Measurements from ENCODE around the gene DNAJC13. TPM values are rescaled to one million over a fixed set of nuclear protein-coding genes. Genes with fewer than 3 reads are reported as not detected.

The DNAJC13 gene
- total and polyA plus RNA-seq, 8 donors, result 6.5 to 197 (median 46.8) TPM

DNA sequence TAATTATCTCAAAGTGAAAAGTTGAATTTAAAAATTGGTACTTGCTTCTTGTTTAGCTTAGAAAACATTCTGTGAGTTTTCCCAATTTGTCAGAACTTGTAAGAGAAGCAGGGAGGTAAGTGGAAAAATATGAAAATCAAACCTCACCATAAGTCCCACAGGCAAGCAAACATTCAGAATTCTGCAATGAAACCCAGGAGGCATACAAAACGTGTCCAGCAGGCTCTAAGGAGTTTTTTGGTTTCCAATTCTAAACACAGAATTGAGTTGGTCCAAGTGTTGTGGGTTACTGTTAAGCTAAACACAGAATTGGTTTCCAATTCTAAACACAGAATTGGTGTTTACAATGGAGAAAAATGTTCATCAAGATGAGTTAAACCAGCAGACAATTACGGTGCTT lies 152.7 kb downstream of the DNAJC13 start:
- Histone ChIP-seq H3K27ac (no peak overlapping the region), H3K36me3 (peaks cover 0 to 22% (median 17%) of the 10 kb centered on the region in 4 donors), H3K4me1 (no peaks in the 10 kb centered on the region), H3K27me3 (no peaks in the 10 kb centered on the region), H3K9me3 (no peaks in the 10 kb centered on the region), H3K4me3 (no peak overlapping the region)
- 52 to 75% (median 61%) methylated on average over 2 of the region's 2 CpGs for WGBS, 5 donors
- intact Hi-C loops (cut with DNase I; ENCODE audit: low total_unique reads), result no loop called here
- no peak for DNase-seq
- TF ChIP-seq POLR2AphosphoS5 (IDR thresholded peaks at IDR 0.05) (no peak), EP300 (IDR thresholded peaks at IDR 0.05) (no peak), POLR2A (IDR thresholded peaks at IDR 0.05) (no peak), CTCF (IDR thresholded peaks at IDR 0.05) (no peak)

- Histone ChIP-seq H3K4me3 (no peak overlapping the region), H3K36me3 (peaks cover 0 to 53% (median 42%) of the 10 kb centered on the region in 4 donors), H3K27ac (no peak overlapping the region), H3K9me3 (no peaks in the 10 kb centered on the region), H3K4me1 (no peaks in the 10 kb centered on the region), H3K27me3 (no peaks in the 10 kb centered on the region)
- peak in 1 of 2 donors; percentile 49 for DNase-seq
- intact Hi-C loops (cut with DNase I; ENCODE audit: low total_unique reads), result no loop called here
- 75 to 94% (median 84%) methylated on average over 5 of the region's 5 CpGs for WGBS, 5 donors
- TF ChIP-seq POLR2A (IDR thresholded peaks at IDR 0.05) (no peak), CTCF (IDR thresholded peaks at IDR 0.05) (no peak), EP300 (IDR thresholded peaks at IDR 0.05) (no peak), POLR2AphosphoS5 (IDR thresholded peaks at IDR 0.05) (no peak)
Observed at GRCh38 chr3:132573797-132574211, 156.5 kb downstream of the DNAJC13 start.

DNA sequence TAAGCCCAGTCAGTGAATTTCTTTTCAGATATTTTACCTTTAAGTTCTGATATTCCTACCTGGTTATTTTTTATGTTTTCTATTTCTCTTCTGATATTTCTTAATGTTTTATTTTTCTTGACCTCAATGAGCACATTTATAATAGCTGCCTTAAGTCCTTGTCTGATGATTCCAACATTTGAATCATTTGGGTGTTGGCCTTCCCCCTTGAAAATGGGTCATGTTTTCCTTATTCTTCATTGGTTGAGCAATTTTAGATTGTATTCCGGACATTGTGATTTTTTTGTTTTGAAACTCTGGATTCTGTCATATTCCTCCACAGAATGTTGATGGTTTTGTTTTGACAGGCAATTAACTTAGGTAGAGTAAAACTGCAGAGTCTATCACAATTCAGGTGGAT lies 170.1 kb downstream of the DNAJC13 start:
- Histone ChIP-seq H3K4me3 (no peak overlapping the region), H3K4me1 (no peaks in the 10 kb centered on the region), H3K9me3 (no peaks in the 10 kb centered on the region), H3K27ac (no peak overlapping the region), H3K36me3 (peaks cover 0 to 8% (median 2%) of the 10 kb centered on the region in 4 donors), H3K27me3 (no peaks in the 10 kb centered on the region)
- TF ChIP-seq EP300 (IDR thresholded peaks at IDR 0.05), result no peak
- TF ChIP-seq POLR2A (IDR thresholded peaks at IDR 0.05), result no peak
- no peak for TF ChIP-seq POLR2AphosphoS5 (IDR thresholded peaks at IDR 0.05)
- no peak for TF ChIP-seq CTCF (IDR thresholded peaks at IDR 0.05)
- DNase-seq, result no peak
- WGBS, 5 donors, result 88 to 99% (median 98%) methylated on average over 1 of the region's 1 CpG
- intact Hi-C loops (cut with DNase I; ENCODE audit: low total_unique reads), result no loop called here

Other genes starting within 250 kb of the DNAJC13 start
- gene ACP3, start 100.1 kb upstream of the DNAJC13 start, total RNA-seq, result 10 to 100 TPM in 3 of 5 donors, 1 to 10 TPM in 1, not detected in 1; 3.5 to 56.6 (median 20.1) TPM
- 1 to 10 TPM in 2 of 3 donors, not detected in 1; 3.0 to 8.3 TPM for gene ACP3, start 100.1 kb upstream of the DNAJC13 start, polyA plus RNA-seq
- 10 to 100 TPM in 1 of 5 donors, 1 to 10 TPM in 3, under 1 TPM in 1; 0.58 to 16.7 (median 1.8) TPM for gene ACKR4, start 179.8 kb downstream of the DNAJC13 start, total RNA-seq
- gene ACKR4, start 179.8 kb downstream of the DNAJC13 start, polyA plus RNA-seq, result 1 to 10 TPM; 1.8 to 4.0 (median 3.5) TPM
- gene ACAD11, start 242.3 kb downstream of the DNAJC13 start, total RNA-seq, result 100 to 1,000 TPM in 1 of 5 donors, 10 to 100 TPM in 4; 17.5 to 137 (median 55.2) TPM
- gene ACAD11, start 242.3 kb downstream of the DNAJC13 start, polyA plus RNA-seq, result 10 to 100 TPM in 1 of 3 donors, 1 to 10 TPM in 2; 2.6 to 10.1 (median 5.2) TPM
- gene UBA5, start 242.8 kb downstream of the DNAJC13 start, total RNA-seq, result 10 to 100 TPM; 33.9 to 88.7 (median 72.7) TPM
- 10 to 100 TPM; 20.2 to 37.9 (median 31.6) TPM for gene UBA5, start 242.8 kb downstream of the DNAJC13 start, polyA plus RNA-seq